ENCODE data around the gene ZNF672. TPM values are rescaled to one million over a fixed set of nuclear protein-coding genes. Genes with fewer than 3 reads are reported as not detected.

ZNF672 gene
- total and polyA plus RNA-seq, 4 experiments from 2014 or later, result 12.4 to 42.8 (median 34.5) TPM

- CTCF ChIA-PET (ENCODE audit: partially characterized antibody), result no interaction called here
Observed at GRCh38 chr1:248891758-248892157, 53.7 kb downstream of the ZNF672 start.

GRCh38 chr1:248892590-248892989, 54.6 kb downstream of the ZNF672 start:
- Histone ChIP-seq H3K27me3 (ENCODE audit: insufficient read depth, low read length) (peaks cover 2% of the 10 kb centered on the region), H3K4me3 (ENCODE audit: low read length in 2 of 2) (no peak overlapping the region), H3K9me3 (ENCODE audit: control insufficient read depth in 1 of 2, low read length in 2 of 2) (no peaks in the 10 kb centered on the region), H3K27ac (ENCODE audit: low read depth, low read length) (no peak overlapping the region), H3K36me3 (ENCODE audit: insufficient read depth, low read length) (no peaks in the 10 kb centered on the region), H3K4me1 (ENCODE audit: insufficient read depth, low read length) (no peaks in the 10 kb centered on the region)
- H3K27ac Mint-ChIP-seq, result no peak overlapping the region
- ChIA-PET POLR2A (ENCODE audit: partially characterized antibody) (no interaction called here), CTCF (ENCODE audit: partially characterized antibody) (no interaction called here)
- intact Hi-C loops (cut with micrococcal nuclease), result no loop called here
- H3K4me1 Mint-ChIP-seq, result no peaks in the 10 kb centered on the region
- no peaks in the 10 kb centered on the region for H3K36me3 Mint-ChIP-seq
- DNase-seq, result no peak
- no peaks in the 10 kb centered on the region for H3K9me3 Mint-ChIP-seq
- peaks cover 26 to 27% of the 10 kb centered on the region in 2 donors for H3K27me3 Mint-ChIP-seq
- H3K4me3 Mint-ChIP-seq, result no peak overlapping the region

More at GRCh38 chr1:248891758-248892157, 53.7 kb downstream of the ZNF672 start:
- H3K4me3 ChIP-seq (ENCODE audit: low read length in 2 of 2), result no peak overlapping the region
- no peaks in the 10 kb centered on the region for H3K36me3 Mint-ChIP-seq
- peaks cover 22 to 26% of the 10 kb centered on the region in 2 donors for H3K27me3 Mint-ChIP-seq
- intact Hi-C loops (cut with micrococcal nuclease), result no loop called here
- H3K4me1 Mint-ChIP-seq, result peaks cover 0 to 1% (median 0%) of the 10 kb centered on the region in 4 donors
- H3K27ac Mint-ChIP-seq, result no peak overlapping the region
- no peaks in the 10 kb centered on the region for H3K36me3 ChIP-seq (ENCODE audit: insufficient read depth, low read length)
- no peaks in the 10 kb centered on the region for H3K4me1 ChIP-seq (ENCODE audit: insufficient read depth, low read length)
- DNase-seq, result no peak
- H3K9me3 Mint-ChIP-seq, result no peaks in the 10 kb centered on the region
- POLR2A ChIA-PET (ENCODE audit: partially characterized antibody), result no interaction called here
- no peak overlapping the region for H3K4me3 Mint-ChIP-seq
- no peaks in the 10 kb centered on the region for H3K9me3 ChIP-seq (ENCODE audit: control insufficient read depth in 1 of 2, low read length in 2 of 2)
- no peaks in the 10 kb centered on the region for H3K27me3 ChIP-seq (ENCODE audit: insufficient read depth, low read length)
- no peak overlapping the region for H3K27ac ChIP-seq (ENCODE audit: low read depth, low read length)

- no peak for DNase-seq
- H3K27me3 ChIP-seq (ENCODE audit: insufficient read depth, low read length), result peaks cover 16% of the 10 kb centered on the region
- intact Hi-C loops (cut with micrococcal nuclease), result no loop called here
- no peaks in the 10 kb centered on the region for H3K4me1 ChIP-seq (ENCODE audit: insufficient read depth, low read length)
- H3K4me3 ChIP-seq (ENCODE audit: low read length in 2 of 2), result no peak overlapping the region
- no peak overlapping the region for H3K27ac Mint-ChIP-seq
- no peaks in the 10 kb centered on the region for H3K9me3 ChIP-seq (ENCODE audit: control insufficient read depth in 1 of 2, low read length in 2 of 2)
- ChIA-PET CTCF (ENCODE audit: partially characterized antibody) (no interaction called here), POLR2A (ENCODE audit: partially characterized antibody) (no interaction called here)
- H3K27me3 Mint-ChIP-seq, result peaks cover 35 to 36% of the 10 kb centered on the region in 2 donors
- H3K36me3 Mint-ChIP-seq, result no peaks in the 10 kb centered on the region
- no peaks in the 10 kb centered on the region for H3K4me1 Mint-ChIP-seq
- no peaks in the 10 kb centered on the region for H3K36me3 ChIP-seq (ENCODE audit: insufficient read depth, low read length)
- H3K27ac ChIP-seq (ENCODE audit: low read depth, low read length), result no peak overlapping the region
- no peak overlapping the region for H3K4me3 Mint-ChIP-seq
- H3K9me3 Mint-ChIP-seq, result peaks cover 0 to 2% (median 0%) of the 10 kb centered on the region in 8 donors
Observed at GRCh38 chr1:248894837-248895236, 56.8 kb downstream of the ZNF672 start.

- no peaks in the 10 kb centered on the region for H3K4me1 Mint-ChIP-seq
- peaks cover 0 to 2% (median 0%) of the 10 kb centered on the region in 8 donors for H3K9me3 Mint-ChIP-seq
- H3K27me3 Mint-ChIP-seq, result peaks cover 26 to 30% of the 10 kb centered on the region in 2 donors
- no peak for DNase-seq
- Histone ChIP-seq H3K4me1 (ENCODE audit: insufficient read depth, low read length) (no peaks in the 10 kb centered on the region), H3K4me3 (ENCODE audit: low read length in 2 of 2) (no peak overlapping the region), H3K9me3 (ENCODE audit: control insufficient read depth in 1 of 2, low read length in 2 of 2) (no peaks in the 10 kb centered on the region), H3K27me3 (ENCODE audit: insufficient read depth, low read length) (peaks cover 16% of the 10 kb centered on the region), H3K27ac (ENCODE audit: low read depth, low read length) (no peak overlapping the region), H3K36me3 (ENCODE audit: insufficient read depth, low read length) (no peaks in the 10 kb centered on the region)
- H3K4me3 Mint-ChIP-seq, result no peak overlapping the region
- intact Hi-C loops (cut with micrococcal nuclease), result no loop called here
- POLR2A ChIA-PET (ENCODE audit: partially characterized antibody), result no interaction called here
- CTCF ChIA-PET (ENCODE audit: partially characterized antibody), result interaction anchor here (0.6 kb wide), 1 partner anchor 211 kb away, joined by 3 read pairs; no protein-coding TSS in a partner anchor
- no peak overlapping the region for H3K27ac Mint-ChIP-seq
- H3K36me3 Mint-ChIP-seq, result no peaks in the 10 kb centered on the region
Observed at GRCh38 chr1:248897412-248898337, 59.7 kb downstream of the ZNF672 start.

Small RNA genes lying within 50 kb of the gene (microRNA-seq; reads per million reads assigned to microRNA genes)
- gene MIR3124 (ENCODE audit: borderline microRNAs expressed, borderline number of aligned reads, borderline replicate concordance), result not detected

Other genes with a start within 250 kb of the ZNF672 start
- not detected for gene OR2T10, start 240.5 kb upstream of the ZNF672 start, total RNA-seq
- not detected for gene OR2T10, start 240.5 kb upstream of the ZNF672 start, polyA plus RNA-seq
- gene OR2T11, start 203.1 kb upstream of the ZNF672 start, total RNA-seq, result not detected
- not detected for gene OR2T11, start 203.1 kb upstream of the ZNF672 start, polyA plus RNA-seq
- gene OR2T35, start 192.9 kb upstream of the ZNF672 start, total RNA-seq, result not detected
- not detected for gene OR2T35, start 192.9 kb upstream of the ZNF672 start, polyA plus RNA-seq
- not detected for gene OR2T27, start 182.7 kb upstream of the ZNF672 start, total RNA-seq
- gene OR2T27, start 182.7 kb upstream of the ZNF672 start, polyA plus RNA-seq, result not detected
- gene OR14I1, start 135.5 kb upstream of the ZNF672 start, total RNA-seq, result not detected
- gene OR14I1, start 135.5 kb upstream of the ZNF672 start, polyA plus RNA-seq, result not detected
- not detected for gene LYPD8, start 82.5 kb upstream of the ZNF672 start, total RNA-seq
- gene LYPD8, start 82.5 kb upstream of the ZNF672 start, polyA plus RNA-seq, result not detected
- gene SH3BP5L, start 12.3 kb upstream of the ZNF672 start, total RNA-seq, result 10 to 100 TPM; 40.9 to 43.4 TPM
- 1 to 10 TPM in 1 of 2 donors, under 1 TPM in 1; 0.77 to 4.4 TPM for gene SH3BP5L, start 12.3 kb upstream of the ZNF672 start, polyA plus RNA-seq
- 10 to 100 TPM; 70.8 to 74.8 TPM for gene ZNF692, start 20.9 kb downstream of the ZNF672 start, total RNA-seq
- 10 to 100 TPM; 10.9 to 13.0 TPM for gene ZNF692, start 20.9 kb downstream of the ZNF672 start, polyA plus RNA-seq
- 10 to 100 TPM; 18.3 to 19.6 TPM for gene PGBD2, start 68.0 kb downstream of the ZNF672 start, total RNA-seq
- 10 to 100 TPM in 1 of 2 donors, 1 to 10 TPM in 1; 7.3 to 10.9 TPM for gene PGBD2, start 68.0 kb downstream of the ZNF672 start, polyA plus RNA-seq